ENCODE data around the gene ASPG. TPM values are rescaled to one million over a fixed set of nuclear protein-coding genes. Genes with fewer than 3 reads are reported as not detected.

Gene ASPG
- total RNA-seq (1 to 10 TPM; 2.7 to 3.7 TPM), polyA plus RNA-seq (ENCODE audit: insufficient read depth, low read depth, low replicate concordance) (3.3 TPM)
- long read RNA-seq, donor 1 = 0 reads
- long read RNA-seq, donor 2 = 0 reads

DNA sequence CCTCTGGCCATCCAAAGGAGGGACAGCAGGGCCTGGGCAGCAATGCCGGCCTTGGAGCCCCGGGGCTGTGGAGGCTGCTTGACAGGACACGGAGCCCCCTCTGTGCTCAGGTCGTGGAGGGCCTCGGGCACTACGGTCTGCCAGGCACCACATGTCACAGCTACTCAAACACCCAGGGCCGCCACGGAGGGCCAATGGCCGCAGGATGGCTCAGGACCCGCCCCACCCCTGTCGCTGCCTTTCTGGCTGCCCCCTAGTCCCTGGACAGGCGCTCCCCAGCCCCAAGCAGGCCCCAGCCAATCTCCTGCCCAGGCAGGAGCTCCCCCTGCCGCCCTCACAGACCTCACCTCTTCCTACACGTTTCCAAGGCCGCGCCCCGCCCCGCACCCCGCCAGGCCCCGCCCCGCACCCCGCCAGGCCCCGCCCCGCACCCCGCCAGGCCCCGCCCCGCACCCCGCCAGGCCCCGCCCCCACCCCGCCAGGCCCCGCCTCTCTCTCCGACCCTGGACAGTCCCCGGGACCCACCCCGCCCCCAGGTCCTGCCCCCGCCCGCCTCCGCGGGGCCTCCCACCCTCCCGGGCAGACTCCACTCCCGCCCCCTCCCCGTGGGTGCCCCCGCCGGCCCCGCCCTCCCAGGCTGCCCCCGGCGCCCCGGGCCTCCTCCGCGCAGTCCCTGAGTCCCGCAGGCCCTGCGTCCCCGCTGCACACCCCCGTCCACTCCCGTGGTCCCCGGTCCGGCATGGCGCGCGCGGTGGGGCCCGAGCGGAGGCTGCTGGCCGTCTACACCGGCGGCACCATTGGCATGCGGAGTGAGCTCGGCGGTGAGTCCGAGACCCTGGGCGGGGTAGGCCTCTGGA, at the start of gene ASPG:
ASPG (plus strand) TSS at position 669 of the 857 bp plus-strand sequence; CDS start at position 740, 71 bp downstream.
- Histone ChIP-seq H3K27me3 (no peaks in the 10 kb centered on the region), H3K27ac (no peak within 1 kb of the TSS), H3K4me3 (peak within 1 kb of the TSS; percentile 18 to 45), H3K36me3 (ENCODE audit: low read depth, missing control alignments) (no peaks in the 10 kb centered on the region), H3K9me3 (no peaks in the 10 kb centered on the region), H3K4me1 (peaks cover 5% of the 10 kb centered on the region)
- 14 to 20% methylated on average over 1 to 20 of the region's 70 CpGs for WGBS, 2 donors
- DNase-seq = no peak
- TF ChIP-seq, protein P1, sequence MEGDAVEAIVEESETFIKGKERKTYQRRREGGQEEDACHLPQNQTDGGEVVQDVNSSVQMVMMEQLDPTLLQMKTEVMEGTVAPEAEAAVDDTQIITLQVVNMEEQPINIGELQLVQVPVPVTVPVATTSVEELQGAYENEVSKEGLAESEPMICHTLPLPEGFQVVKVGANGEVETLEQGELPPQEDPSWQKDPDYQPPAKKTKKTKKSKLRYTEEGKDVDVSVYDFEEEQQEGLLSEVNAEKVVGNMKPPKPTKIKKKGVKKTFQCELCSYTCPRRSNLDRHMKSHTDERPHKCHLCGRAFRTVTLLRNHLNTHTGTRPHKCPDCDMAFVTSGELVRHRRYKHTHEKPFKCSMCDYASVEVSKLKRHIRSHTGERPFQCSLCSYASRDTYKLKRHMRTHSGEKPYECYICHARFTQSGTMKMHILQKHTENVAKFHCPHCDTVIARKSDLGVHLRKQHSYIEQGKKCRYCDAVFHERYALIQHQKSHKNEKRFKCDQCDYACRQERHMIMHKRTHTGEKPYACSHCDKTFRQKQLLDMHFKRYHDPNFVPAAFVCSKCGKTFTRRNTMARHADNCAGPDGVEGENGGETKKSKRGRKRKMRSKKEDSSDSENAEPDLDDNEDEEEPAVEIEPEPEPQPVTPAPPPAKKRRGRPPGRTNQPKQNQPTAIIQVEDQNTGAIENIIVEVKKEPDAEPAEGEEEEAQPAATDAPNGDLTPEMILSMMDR (IDR thresholded peaks at IDR 0.05) = no peak
- TF ChIP-seq POLR2A (IDR thresholded peaks at IDR 0.05) = no peak
- intact Hi-C loops (cut with DNase I; ENCODE audit: low total_unique reads) = no loop called here

DNA sequence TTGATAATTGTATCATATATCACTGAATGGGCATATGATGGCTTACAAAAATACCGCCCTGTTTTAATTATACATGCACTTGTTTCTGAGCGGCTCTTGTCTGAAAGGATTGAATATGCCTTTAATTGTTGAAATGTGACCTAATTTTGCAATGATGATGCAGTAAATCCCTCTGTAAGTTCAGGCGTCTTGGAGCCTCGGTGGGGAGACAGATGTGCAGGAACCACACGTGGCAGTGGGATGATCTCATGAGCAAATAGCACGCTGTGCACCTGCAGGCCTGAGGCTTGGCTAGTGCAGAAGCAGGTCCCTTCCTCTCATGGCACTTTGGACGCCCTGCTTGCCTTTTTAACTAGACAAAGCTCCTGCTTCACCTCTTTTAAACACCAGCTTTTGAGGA, 49.3 kb upstream of the ASPG start:
- Histone ChIP-seq H3K9me3 (no peaks in the 10 kb centered on the region), H3K36me3 (ENCODE audit: low read depth, missing control alignments) (no peaks in the 10 kb centered on the region), H3K4me1 (no peaks in the 10 kb centered on the region), H3K27me3 (no peaks in the 10 kb centered on the region), H3K4me3 (no peak overlapping the region), H3K27ac (no peak overlapping the region)
- intact Hi-C loops (cut with DNase I; ENCODE audit: low total_unique reads) = no loop called here
- TF ChIP-seq, protein P1 (IDR thresholded peaks at IDR 0.05) = no peak
- TF ChIP-seq POLR2A (IDR thresholded peaks at IDR 0.05) = no peak
- 78 to 79% methylated on average over 7 of the region's 7 CpGs for WGBS, 2 donors
- DNase-seq = no peak

DNA sequence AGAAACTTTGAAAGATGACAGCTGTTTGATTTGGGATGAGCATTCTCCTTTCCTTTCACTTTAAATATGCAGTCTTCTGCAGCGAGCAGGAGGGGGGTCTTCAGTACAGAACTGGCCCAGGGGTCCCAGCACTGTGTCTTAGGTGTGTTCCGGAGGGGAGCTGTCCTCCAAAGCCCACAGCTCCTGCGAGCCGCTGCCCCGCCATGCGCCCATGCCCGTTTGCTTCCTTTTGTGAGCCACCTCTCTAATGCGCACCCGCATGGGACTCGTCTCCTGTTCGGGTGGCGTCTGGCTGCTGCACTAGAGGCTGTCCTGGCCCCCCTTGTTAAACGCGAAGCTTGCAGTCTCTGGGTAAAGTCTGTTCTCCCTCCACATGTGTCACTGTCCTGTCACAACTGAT, 48.4 kb upstream of the ASPG start:
- no peak for DNase-seq
- no peaks in the 10 kb centered on the region for H3K4me1 ChIP-seq
- intact Hi-C loops (cut with DNase I; ENCODE audit: low total_unique reads) = no loop called here
- H3K36me3 ChIP-seq (ENCODE audit: low read depth, missing control alignments) = no peaks in the 10 kb centered on the region
- WGBS, 2 donors = 85 to 89% methylated on average over 13 to 14 of the region's 14 CpGs
- TF ChIP-seq POLR2A (IDR thresholded peaks at IDR 0.05) = no peak
- TF ChIP-seq, protein P1 (IDR thresholded peaks at IDR 0.05) = no peak
- H3K9me3 ChIP-seq = no peaks in the 10 kb centered on the region
- H3K27ac ChIP-seq = no peak overlapping the region
- H3K4me3 ChIP-seq = no peak overlapping the region
- no peaks in the 10 kb centered on the region for H3K27me3 ChIP-seq

DNA sequence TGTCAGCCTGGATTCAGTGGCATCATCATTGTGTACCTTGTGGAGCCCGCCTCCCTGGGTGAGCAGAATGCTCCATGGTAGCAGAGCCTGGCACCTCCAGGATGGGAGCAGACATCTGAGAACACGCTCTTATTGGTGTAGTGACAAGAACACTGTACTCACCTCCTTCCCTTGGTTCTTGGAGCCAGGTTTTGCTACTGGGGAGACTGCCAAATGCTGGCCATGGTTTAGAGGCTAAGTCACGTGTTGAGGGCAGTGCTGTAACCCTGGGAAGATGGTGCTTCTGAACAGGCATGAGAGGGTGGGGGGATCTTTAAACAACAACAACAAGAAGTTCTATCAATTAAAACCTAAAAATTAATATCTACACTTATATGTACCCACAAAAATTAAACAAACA, 47.6 kb upstream of the ASPG start:
- WGBS, 2 donors = 66 to 80% methylated on average over 2 to 3 of the region's 3 CpGs
- no peak for DNase-seq
- TF ChIP-seq, protein P1 (IDR thresholded peaks at IDR 0.05) = no peak
- no peak for TF ChIP-seq POLR2A (IDR thresholded peaks at IDR 0.05)
- H3K4me1 ChIP-seq = no peaks in the 10 kb centered on the region
- H3K27me3 ChIP-seq = no peaks in the 10 kb centered on the region
- no peak overlapping the region for H3K27ac ChIP-seq
- H3K36me3 ChIP-seq (ENCODE audit: low read depth, missing control alignments) = no peaks in the 10 kb centered on the region
- intact Hi-C loops (cut with DNase I; ENCODE audit: low total_unique reads) = no loop called here
- no peaks in the 10 kb centered on the region for H3K9me3 ChIP-seq
- H3K4me3 ChIP-seq = no peak overlapping the region

Data from testis (tissue), 5 donors.